ENCODE data around the gene PPP2R5C. TPM values are rescaled to one million over a fixed set of nuclear protein-coding genes. Genes with fewer than 3 reads are reported as not detected.

Gene PPP2R5C
- total RNA-seq, 1 donor from 2014 or later, result 63.5 TPM

- no peak overlapping the region for H3K4me3 ChIP-seq (ENCODE audit: low read depth, low read length)
- TF ChIP-seq, protein P1, sequence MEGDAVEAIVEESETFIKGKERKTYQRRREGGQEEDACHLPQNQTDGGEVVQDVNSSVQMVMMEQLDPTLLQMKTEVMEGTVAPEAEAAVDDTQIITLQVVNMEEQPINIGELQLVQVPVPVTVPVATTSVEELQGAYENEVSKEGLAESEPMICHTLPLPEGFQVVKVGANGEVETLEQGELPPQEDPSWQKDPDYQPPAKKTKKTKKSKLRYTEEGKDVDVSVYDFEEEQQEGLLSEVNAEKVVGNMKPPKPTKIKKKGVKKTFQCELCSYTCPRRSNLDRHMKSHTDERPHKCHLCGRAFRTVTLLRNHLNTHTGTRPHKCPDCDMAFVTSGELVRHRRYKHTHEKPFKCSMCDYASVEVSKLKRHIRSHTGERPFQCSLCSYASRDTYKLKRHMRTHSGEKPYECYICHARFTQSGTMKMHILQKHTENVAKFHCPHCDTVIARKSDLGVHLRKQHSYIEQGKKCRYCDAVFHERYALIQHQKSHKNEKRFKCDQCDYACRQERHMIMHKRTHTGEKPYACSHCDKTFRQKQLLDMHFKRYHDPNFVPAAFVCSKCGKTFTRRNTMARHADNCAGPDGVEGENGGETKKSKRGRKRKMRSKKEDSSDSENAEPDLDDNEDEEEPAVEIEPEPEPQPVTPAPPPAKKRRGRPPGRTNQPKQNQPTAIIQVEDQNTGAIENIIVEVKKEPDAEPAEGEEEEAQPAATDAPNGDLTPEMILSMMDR (conservative IDR thresholded peaks at IDR 0.05; ENCODE audit: low read depth, low read length), result no peak
These were observed 201.0 kb downstream of the PPP2R5C start for GRCh38 chr14:101962503-101962874.

GRCh38 chr14:101963052-101963451 lies 201.5 kb downstream of the PPP2R5C start:
- H3K4me3 ChIP-seq (ENCODE audit: low read depth, low read length), result no peak overlapping the region
- TF ChIP-seq, protein P1 (conservative IDR thresholded peaks at IDR 0.05; ENCODE audit: low read depth, low read length), result no peak
- no peak for DNase-seq (ENCODE audit: low read depth)

More at GRCh38 chr14:101962503-101962874, 201.0 kb downstream of the PPP2R5C start:
- no peak for DNase-seq (ENCODE audit: low read depth)

GRCh38 chr14:101963656-101964296 lies 202.3 kb downstream of the PPP2R5C start:
- TF ChIP-seq, protein P1 (conservative IDR thresholded peaks at IDR 0.05; ENCODE audit: low read depth, low read length), result no peak
- DNase-seq (ENCODE audit: low read depth), result no peak
- peak overlapping the region; percentile 36 for H3K4me3 ChIP-seq (ENCODE audit: low read depth, low read length)

DNA sequence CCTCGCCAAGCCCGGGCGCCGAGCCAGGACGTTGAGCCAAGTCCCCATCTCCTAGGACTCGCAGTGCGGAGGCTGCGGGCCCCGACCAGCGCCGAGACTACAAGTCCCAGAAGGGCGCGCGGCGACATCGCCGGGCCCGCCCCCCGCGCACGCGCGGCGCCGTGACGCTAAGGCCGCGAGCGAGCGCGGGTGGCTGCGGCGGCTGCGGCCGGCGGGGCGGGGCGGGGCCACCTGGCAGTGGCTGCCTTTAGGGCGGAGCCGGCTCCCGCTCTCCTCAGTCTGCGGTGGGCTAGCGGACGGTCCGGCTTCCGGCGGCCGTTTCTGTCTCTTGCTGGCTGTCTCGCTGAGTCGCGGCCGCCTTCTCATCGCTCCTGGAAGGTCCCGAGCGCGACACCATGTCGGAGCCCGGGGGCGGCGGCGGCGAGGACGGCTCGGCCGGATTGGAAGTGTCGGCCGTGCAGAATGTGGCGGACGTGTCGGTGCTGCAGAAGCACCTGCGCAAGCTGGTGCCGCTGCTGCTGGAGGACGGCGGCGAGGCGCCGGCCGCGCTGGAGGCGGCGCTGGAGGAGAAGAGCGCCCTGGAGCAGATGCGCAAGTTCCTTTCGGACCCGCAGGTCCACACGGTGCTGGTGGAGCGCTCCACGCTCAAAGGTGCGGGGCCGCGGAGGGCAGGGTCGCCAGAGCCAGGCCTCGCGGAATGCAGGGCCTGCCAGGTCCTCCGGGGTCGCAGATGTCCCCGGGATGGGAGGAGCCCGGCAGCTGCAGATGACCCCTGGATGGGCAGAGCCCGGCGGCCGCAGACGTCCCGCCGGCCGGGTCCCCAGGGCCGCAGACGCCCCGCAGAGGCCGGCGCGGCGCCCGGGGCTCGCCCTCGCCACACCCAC lies 203.0 kb downstream of the PPP2R5C start, which contains the start of gene DYNC1H1:
Gene DYNC1H1 (plus strand): TSS at position 277 of the 884 bp plus-strand sequence. CDS start 119 bp downstream, at position 396.
- peak within 1 kb of the TSS; percentile 95 for H3K4me3 ChIP-seq (ENCODE audit: low read depth, low read length)
- no peak for DNase-seq (ENCODE audit: low read depth)
- TF ChIP-seq, protein P1 (conservative IDR thresholded peaks at IDR 0.05; ENCODE audit: low read depth, low read length), result no peak

GRCh38 chr14:101965181-101965544 lies 203.7 kb downstream of the PPP2R5C start:
- peak overlapping the region; percentile 95 for H3K4me3 ChIP-seq (ENCODE audit: low read depth, low read length)
- no peak for DNase-seq (ENCODE audit: low read depth)
- TF ChIP-seq, protein P1 (conservative IDR thresholded peaks at IDR 0.05; ENCODE audit: low read depth, low read length), result no peak

GRCh38 chr14:101965770-101966722 lies 204.5 kb downstream of the PPP2R5C start:
- TF ChIP-seq, protein P1 (conservative IDR thresholded peaks at IDR 0.05; ENCODE audit: low read depth, low read length), result no peak
- peak overlapping the region; percentile 95 for H3K4me3 ChIP-seq (ENCODE audit: low read depth, low read length)
- DNase-seq (ENCODE audit: low read depth), result no peak

Data from epithelial cell of proximal tubule (primary cell).